Urinary bladder (tissue), 4 donors: ENCODE results near the gene DMRTA2. TPM values are rescaled to one million over a fixed set of nuclear protein-coding genes. Genes with fewer than 3 reads are reported as not detected.
"Not testable (repeated sequence)": the region's sequence is repeated elsewhere in the genome, so short reads cannot be mapped to it uniquely, and the experiment has no call there.

Experiments
- DNase-seq: peaks from one replicate; pipeline ENCODE4 v3.0.0-alpha.2; 2015; ENCODE audit errors: extremely low spot score
- H3K27ac ChIP-seq: one replicate; pipeline ENCODE4 v1.5.1; 2013; ENCODE audit warnings: low read depth, mild to moderate bottlenecking, moderate library complexity
- H3K36me3 ChIP-seq: one replicate; pipeline ENCODE4 v1.6.1; 2013; ENCODE audit warnings: mild to moderate bottlenecking, moderate library complexity; ENCODE audit not compliant: insufficient read depth
- H3K4me1 ChIP-seq: one replicate; pipeline ENCODE4 v1.6.1; 2013; ENCODE audit warnings: mild to moderate bottlenecking, moderate library complexity; ENCODE audit not compliant: insufficient read depth
- H3K4me3 ChIP-seq: one replicate; pipeline ENCODE4 v1.5.1; 2013; ENCODE audit warnings: low read depth, low read length
- WGBS: extraction: QIAGEN DNeasy Blood & Tissue Kit; methylation state at CpG from one replicate; pipeline ENCODE4 v1.1.7; 2013; 5-methylcytosine and 5-hydroxymethylcytosine counted together
- polyA plus RNA-seq: library from polyadenylated mRNA; stranded (reverse); fragments of 200-250 nt; gene quantifications from one replicate; pipeline ENCODE4 v1.2.3, GENCODE V29; 2013
- total RNA-seq: library from RNA; depleted of rRNA; stranded (reverse); fragments of >200 nt; gene quantifications from one replicate; pipeline ENCODE4 v1.2.3, GENCODE V29; 2014
- donor health status: healthy with polysubstance abuse.
- donor health status: healthy.

DMRTA2 gene
- total and polyA plus RNA-seq, 2 donors: not detected

- H3K4me1 ChIP-seq: no peaks in the 10 kb centered on the region
- 61% methylated on average over 2 of the region's 2 CpGs for WGBS
- no peak overlapping the region for H3K4me3 ChIP-seq
- no peak overlapping the region for H3K27ac ChIP-seq
- no peak for DNase-seq
- no peaks in the 10 kb centered on the region for H3K36me3 ChIP-seq
These were observed 29.6 kb downstream of the DMRTA2 start for GRCh38 chr1:50393522-50394120.

GRCh38 chr1:50381551-50381950, 41.7 kb downstream of the DMRTA2 start:
- H3K36me3 ChIP-seq, DNase-seq, H3K4me1 ChIP-seq, H3K4me3 ChIP-seq, H3K27ac ChIP-seq: not testable (repeated sequence)
- WGBS: 95% methylated on average over 33 of the region's 33 CpGs

- no peak overlapping the region for H3K27ac ChIP-seq
- 93% methylated on average over 2 of the region's 2 CpGs for WGBS
- no peak for DNase-seq
- H3K4me3 ChIP-seq: no peak overlapping the region
- no peaks in the 10 kb centered on the region for H3K4me1 ChIP-seq
- no peaks in the 10 kb centered on the region for H3K36me3 ChIP-seq
These were observed 44.5 kb downstream of the DMRTA2 start for GRCh38 chr1:50378770-50379169.

GRCh38 chr1:50373532-50373931, 49.7 kb downstream of the DMRTA2 start:
- 75% methylated on average over 1 of the region's 1 CpG for WGBS
- H3K27ac ChIP-seq: no peak overlapping the region

GRCh38 chr1:50371749-50372148, 51.5 kb downstream of the DMRTA2 start:
- 54% methylated on average over 3 of the region's 3 CpGs for WGBS
- Histone ChIP-seq H3K36me3 (no peaks in the 10 kb centered on the region), H3K4me1 (peaks cover 2% of the 10 kb centered on the region), H3K4me3 (no peak overlapping the region), H3K27ac (no peak overlapping the region)
- no peak for DNase-seq

More at GRCh38 chr1:50373532-50373931, 49.7 kb downstream of the DMRTA2 start:
- H3K36me3 ChIP-seq: no peaks in the 10 kb centered on the region
- DNase-seq: no peak
- H3K4me3 ChIP-seq: no peak overlapping the region
- no peaks in the 10 kb centered on the region for H3K4me1 ChIP-seq

- 75% methylated on average over 7 of the region's 7 CpGs for WGBS
- H3K4me3 ChIP-seq: no peak overlapping the region
- no peaks in the 10 kb centered on the region for H3K36me3 ChIP-seq
- no peak for DNase-seq
- H3K27ac ChIP-seq: no peak overlapping the region
- peaks cover 2% of the 10 kb centered on the region for H3K4me1 ChIP-seq
These were observed 53.4 kb downstream of the DMRTA2 start for GRCh38 chr1:50369830-50370229.

- DNase-seq: no peak
- H3K36me3 ChIP-seq: no peaks in the 10 kb centered on the region
- peaks cover 2% of the 10 kb centered on the region for H3K4me1 ChIP-seq
- no peak overlapping the region for H3K27ac ChIP-seq
- WGBS: 80% methylated on average over 5 of the region's 5 CpGs
- H3K4me3 ChIP-seq: no peak overlapping the region
These were observed 54.1 kb downstream of the DMRTA2 start for GRCh38 chr1:50369008-50369634.

- Histone ChIP-seq H3K4me3 (no peak overlapping the region), H3K4me1 (peaks cover 2% of the 10 kb centered on the region), H3K36me3 (no peaks in the 10 kb centered on the region), H3K27ac (no peak overlapping the region)
- DNase-seq: no peak
- 14% methylated on average over 31 of the region's 31 CpGs for WGBS
These were observed 54.9 kb downstream of the DMRTA2 start for GRCh38 chr1:50368179-50369007.
